Putamen (tissue), 1 donor: ENCODE data around the gene DNAJC6.

Experiments used
- DNase-seq: peaks from one replicate; pipeline ENCODE4 v3.0.0-alpha.2; 2016; ENCODE audit warnings: low spot score

DNAJC6 gene

DNA sequence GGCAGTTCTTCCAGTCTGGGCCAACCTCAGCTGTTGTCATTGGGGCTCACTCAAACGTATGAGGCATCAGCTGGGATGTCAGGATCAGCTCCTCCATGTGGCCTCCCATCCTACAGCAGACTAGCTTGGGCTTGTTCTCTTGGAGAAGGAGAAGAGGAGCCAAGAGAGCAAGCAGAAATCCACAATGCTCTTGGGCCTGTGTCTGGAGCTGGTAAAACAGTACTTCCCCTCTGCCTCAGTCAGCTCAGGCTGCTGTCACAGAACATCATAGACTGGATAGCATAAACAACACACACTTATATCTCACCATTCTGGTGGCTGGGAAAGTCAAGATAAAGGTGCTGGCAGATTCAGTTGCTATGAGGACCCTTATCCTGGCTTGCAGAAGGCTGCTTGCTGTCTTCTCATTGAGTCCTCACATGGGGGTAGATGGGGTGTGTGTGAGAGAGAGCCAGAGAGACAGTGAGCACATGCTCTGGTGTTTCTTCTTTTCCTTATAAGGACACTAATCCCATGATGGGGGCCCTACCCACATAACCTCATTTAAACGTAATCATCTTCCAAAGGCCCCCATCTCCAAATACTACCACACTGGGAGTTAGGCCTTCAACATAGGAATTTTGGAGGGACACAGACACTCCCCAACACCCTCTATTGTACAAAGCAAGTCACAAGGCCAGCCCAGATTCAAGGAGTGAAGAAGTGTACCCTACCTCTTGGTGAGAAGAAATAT is 16.3 kb upstream of the DNAJC6 start:
- no peak for DNase-seq

DNA sequence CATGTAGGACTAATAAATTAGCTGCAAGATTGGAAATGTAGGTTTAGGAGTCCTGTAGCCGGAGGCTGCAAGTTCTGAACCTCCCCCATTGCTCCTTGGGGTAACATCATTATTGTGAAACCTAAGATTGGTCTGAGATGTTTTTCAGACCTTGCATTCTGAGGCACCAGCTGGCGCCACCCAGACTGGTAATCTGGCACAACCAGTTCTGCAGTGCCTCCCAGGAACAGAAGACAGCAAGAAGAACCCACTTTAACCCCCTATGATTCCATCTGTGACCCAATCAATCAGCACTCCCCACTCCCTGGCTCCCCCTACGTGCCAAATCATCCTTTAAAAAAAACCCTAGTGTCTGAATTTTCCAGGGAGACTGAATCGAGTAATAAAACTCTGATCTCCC is 11.6 kb upstream of the DNAJC6 start:
- DNase-seq: no peak

DNA sequence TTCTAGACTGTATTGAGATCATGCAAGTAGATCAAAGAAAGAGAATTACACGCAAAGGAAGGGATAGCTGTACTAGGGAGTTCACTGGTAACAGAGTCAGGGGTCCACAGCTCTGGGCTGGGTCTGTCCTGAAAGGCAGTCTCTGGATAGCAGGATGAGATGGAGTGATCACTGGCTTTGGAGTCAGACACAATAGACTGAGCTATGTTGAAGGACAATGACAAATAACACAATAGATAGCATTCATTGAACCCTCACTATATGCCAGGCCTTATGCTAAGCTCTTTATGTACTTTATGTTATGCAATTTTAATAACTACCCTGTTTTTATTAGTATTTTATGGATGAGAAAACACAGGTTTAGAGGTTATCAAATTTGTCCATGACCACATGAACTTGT is 10.0 kb upstream of the DNAJC6 start:
- no peak for DNase-seq

DNA sequence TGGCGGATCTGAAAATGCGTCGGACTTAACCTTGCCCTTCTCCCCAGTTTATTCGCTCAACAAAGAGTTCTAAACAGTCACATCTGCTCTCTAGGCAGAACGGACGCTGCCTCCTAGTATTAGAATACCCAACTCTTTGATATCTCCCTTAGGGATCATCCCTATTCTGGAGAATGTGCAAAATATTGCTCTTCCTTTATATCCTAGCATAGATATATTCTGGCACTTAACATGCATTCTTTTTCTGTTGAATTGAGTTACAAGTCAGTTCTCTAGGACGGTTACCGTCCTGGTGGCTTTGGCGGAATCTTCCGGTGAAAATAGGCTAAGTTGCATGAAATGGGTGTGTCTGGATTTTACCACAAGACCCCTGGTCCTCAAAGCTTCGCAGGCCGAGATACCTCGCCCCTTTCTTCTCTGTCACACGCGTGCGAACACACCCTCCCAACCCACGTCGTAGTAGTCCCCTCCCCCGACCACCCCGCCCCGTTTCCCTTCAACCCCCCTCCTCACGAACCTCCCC is 501 bp upstream of the DNAJC6 start:
- no peak for DNase-seq

DNA sequence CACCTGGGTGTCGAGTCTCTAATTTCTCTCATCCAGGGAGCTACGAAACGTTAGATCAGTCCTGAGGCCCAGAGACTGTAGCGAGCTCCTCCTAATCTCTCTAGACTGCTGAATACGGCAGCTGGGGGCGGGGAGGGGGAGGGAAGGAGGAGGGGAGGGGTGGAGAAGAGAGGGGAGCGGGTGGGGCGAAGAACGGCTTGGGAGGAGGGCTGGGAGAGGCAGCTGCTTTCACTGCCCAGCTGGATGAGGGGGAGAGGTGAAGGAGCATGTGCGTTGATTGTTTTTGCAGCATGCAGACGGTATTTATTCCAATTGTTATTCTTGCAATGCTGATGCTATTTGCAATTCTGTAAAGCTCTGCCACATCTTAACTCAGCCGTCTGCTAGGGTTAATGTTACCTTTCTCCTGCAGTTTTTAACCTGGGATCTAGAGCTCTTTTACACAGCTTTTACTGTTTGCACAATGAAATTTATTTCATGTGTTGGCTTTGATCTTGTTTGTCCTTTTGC is 790 bp downstream of the DNAJC6 start:
- DNase-seq: peak; percentile 84

DNA sequence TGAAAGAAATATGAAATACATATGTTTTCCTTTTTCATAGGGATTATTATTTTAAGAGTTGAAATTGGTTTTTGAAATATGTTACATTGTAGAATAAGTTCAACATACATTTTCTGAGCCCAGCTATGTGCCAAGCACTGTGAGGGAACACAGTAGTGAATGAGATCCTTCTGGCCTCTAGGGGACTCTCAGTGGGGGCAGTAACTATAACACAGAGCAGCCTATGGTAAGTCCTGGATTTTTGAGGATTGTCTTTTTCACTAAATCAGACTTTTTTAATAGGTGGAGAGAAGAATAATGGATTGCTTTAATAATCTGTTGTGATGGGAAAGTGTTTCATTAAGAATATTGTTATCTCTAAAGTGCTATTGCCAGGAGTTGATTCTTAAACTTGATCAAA is 2.4 kb downstream of the DNAJC6 start:
- DNase-seq: no peak

DNA sequence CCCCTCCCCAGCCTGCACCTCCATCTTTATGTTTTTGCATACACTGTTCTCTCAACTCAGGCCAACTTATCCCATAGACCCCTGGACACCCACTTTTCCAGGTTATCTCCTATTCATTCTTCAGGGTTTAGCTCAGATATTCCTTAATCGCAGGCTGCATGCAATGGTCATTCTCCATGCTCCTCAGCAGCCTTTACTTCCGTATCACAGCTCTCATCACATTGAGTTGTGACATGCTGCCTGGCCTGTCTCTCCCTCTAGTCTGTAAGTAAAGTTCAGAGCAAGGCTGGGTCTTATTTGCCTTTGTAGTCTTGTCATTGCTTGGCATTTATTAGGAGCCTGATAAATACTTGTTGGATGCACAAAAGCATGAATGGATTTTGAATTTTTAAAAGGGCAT is 6.9 kb downstream of the DNAJC6 start:
- no peak for DNase-seq

DNA sequence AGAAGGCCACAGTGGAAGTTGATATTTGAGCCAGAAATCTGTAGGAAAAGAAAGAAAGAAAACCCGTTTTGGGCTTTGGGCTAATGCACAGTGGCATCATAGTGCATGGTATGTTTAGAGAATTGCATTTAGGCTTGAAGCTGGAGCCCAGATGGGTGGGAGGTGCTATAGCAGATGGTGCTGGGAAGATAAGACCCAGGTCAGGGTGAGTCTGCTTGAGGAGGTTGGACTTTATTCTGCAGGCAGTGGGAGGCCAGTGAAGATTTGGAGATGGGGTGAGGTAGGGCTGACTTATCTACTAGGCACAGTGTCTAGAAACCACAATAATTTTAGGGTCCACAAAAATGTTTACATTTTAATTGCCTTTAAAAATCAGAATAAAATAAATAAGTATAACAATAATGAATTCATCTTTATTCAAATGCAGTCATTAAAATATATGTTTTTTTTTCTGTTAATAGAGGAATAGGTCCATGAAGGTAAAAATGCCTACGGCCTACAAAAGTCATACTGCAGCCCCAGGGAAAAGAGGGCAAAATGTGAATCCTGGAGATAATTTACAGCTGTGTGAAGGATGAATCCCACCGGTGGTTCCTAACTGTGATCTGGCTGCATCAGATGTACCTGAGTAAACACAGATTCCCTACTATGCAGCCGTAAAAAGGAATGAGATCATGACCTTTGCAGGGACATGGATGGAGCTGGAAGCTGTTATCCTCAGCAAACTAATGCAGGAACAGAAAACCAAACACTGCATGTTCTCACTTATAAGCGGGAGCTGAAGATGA is 8.7 kb downstream of the DNAJC6 start:
- DNase-seq: no peak

DNA sequence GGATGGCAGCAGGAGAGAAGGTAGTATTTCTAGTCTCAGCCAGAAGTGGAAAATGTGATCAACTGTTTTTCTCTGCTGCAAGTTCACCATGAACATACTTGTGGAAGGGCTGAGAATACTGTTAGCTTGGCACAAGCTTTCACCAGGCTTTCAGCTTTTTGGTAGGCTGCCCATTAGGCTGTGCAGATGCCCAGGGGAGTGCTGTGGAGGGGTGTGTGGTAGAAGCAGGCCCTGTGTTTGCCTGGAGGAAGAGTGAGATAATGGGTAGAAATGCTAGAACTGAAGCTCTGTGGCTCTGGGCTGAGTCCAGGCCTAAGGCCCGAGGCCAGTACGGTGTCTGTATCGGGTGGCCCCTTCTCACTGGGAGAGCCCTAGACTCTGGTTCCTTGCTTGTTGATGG is 9.8 kb downstream of the DNAJC6 start:
- DNase-seq: peak; percentile 74

DNA sequence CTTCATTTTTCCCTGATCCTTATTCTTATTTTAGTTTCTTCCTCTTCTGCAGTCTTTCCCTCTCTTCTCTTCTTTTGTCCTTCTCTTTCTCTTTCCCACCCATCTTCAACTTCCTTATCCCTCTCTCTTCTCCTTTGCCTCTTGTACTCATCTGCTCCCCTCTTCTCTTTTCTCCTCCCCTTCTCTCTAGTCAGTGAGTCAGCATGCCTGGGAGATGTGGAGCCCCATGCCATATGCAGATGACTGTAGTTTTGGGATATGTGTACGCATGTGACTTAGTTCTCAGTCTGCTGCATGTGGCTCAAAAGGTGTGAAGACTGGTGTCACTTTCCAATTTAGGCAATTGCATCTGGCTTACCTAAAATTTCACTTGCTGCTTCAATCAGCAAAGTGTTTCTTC is 10.4 kb downstream of the DNAJC6 start:
- no peak for DNase-seq

DNA sequence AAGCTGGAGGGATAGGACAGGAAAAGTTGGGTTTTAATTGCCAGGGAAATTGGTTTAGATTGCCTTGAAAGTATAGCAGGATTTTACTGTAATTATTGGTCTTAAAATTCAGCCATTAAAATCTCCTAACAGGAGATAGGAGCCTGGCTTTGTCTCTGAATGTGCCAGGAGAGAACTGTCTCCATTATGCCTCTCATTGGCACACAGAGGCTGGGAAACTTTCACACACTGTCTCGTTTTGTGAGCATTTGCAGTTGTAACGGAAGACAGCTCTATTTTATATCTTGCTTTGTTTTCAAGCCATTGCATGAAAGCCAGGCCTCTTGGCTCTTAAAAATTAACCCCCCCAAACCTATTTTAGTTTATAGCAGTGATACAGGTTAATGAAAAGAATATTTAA is 12.5 kb downstream of the DNAJC6 start:
- peak; percentile 79 for DNase-seq

DNA sequence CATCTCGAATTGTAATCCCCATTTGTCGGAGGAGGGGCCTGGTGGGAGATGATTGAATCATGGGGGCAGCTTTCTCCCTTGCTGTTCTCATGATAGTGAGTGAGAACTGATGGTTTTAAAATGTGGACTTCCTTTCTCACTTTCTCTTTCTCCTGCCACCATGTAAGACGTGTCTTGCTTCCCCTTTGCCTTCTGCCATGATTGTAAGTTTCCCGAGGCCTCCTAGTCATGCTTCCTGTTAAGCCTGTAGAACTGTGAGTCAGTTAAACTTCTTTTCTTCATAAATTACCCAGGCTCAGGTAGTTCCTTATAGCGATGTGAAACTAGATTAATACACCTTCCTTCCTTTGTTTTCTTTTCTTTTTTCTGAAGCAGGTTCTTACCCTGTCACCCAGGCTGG is 13.9 kb downstream of the DNAJC6 start:
- no peak for DNase-seq

DNA sequence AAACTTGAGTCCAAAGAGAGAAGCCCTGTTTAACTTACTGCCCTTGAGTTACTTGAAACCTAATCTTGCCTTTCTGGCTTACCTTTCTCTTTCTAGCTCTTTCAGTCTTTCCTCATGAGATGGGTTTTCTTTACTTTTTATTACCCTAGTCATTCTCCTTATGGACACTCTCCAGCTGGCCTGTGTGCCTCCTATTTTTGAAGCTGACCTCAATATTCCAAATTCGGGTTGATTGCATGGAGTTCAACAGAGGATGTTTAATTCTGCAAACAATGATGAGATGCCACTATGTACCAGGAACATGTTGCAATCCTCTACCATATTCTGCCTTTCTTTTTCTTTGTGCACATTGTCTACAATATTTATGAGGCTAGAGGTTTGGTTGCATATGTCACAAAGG is 20.7 kb downstream of the DNAJC6 start:
- no peak for DNase-seq

DNA sequence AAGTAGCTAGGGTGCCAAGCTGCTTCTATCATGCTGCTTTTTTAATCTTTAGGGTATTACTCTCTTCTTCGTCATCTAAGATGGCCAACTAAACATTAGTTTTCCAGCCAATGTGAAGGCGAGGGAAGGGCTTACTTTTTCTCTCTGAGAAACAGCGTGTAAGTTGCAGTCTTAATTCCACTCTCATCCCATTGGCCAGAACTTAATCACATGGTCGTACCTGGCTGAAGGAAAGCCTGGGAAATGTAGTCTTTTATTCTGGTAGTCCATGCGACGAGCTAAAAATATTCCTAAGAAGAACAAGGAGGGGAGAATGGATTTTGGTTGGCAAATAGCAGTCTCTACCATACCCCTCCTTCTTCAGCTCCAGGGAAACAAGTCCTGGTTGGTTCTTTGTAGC is 21.5 kb downstream of the DNAJC6 start:
- DNase-seq: no peak

DNA sequence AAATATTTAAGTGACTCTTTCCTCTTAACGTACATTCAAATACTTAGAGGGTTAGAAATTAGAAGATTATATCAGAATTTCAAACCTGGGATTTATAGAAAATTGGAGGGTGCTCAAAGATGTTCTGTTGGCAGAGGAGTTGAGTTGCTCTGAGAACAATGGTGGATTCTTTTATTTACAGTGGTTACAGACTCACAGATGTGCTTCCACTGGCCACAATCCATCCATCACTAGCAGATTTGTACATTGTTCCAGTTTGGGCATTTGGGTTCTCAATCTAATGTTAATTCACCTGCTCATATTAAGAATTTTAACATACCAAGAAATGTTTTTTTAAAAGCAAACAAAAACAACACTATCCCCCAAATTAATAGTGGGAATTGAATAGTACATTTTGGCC is 23.5 kb downstream of the DNAJC6 start:
- DNase-seq: peak; percentile 83

DNA sequence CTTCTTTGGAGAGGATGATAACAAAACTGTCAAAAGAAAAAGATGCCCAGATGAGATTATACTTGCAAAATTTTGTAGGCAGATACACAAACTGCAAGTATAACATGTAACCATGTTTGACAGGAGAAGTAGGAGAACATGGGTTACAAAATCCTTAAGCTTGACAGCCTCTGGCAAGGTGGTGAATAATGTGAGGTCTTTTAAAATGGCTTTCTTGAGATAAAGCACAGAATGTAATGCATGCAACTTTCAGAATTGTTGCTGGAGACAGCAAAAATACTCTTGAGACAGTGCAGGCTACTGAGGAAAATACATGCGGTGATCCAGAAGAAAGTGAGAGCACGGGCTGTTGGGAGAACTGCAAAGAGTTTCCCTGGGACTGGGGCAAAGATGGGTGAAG is 24.7 kb downstream of the DNAJC6 start:
- DNase-seq: no peak

DNA sequence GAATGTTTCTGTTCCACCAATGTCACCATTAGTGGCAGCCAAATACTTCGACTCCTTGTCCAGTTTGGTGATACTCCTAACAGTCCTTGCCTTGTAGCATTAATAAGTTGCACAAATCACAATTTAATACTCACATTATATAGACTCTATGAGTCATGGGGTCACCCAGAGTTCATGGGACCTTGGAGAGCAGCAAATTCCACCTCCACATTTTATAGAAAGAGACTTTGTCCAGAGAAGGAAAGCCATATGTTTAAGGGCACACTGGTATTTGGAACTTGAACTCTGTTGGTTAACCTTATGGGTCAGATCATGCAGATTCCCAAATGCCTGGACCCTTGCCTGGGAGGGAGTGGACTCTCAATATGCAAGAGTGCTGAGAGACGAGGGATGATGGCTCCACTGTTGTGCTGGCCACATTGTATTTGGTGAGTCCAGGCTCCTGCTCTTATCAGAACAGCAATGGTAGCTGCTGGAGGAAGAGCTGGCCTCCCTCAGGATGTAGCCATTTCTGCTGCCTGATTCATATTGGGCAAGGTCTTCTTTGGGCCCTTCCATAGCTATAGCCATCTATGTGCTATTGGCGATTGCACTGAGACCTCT is 30.6 kb downstream of the DNAJC6 start:
- no peak for DNase-seq

DNA sequence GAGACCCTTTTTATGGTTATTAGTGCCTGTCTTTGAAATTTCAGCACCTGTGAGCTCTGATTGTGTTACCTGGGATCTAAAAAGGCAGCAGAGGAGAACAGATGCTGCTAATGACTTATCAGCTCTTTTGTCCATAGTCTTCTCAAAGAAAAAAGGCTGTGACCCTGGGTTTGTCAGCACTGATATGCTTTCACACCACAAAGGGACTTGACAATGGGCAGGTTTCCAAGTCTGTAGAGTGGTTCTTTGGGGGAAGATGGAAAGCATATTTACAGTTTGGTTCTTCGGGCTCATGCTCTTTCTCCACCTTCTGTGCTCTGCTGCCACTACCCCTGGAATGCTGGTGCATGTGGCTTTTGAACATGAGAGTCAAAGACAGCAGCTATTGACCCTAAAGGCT is 32.0 kb downstream of the DNAJC6 start:
- DNase-seq: no peak

DNA sequence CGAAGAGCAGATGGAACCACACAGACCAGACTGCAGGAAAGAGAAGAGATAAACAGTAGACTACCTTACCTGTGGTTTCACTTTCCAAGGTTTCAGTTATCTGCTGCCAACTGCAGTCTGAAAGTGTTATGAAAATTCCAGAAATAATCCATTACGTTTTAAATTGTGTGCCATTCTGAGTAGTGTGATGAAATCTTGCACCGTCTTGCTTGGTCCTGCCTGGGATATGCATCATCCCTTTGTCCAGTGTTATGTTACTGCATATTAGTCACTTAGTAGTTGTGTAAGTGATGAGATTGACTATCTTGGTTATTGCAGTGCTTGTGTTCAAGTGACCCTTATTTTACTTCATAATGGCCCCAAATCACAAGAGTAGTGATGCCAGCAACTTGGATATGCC is 33.9 kb downstream of the DNAJC6 start:
- DNase-seq: no peak

DNA sequence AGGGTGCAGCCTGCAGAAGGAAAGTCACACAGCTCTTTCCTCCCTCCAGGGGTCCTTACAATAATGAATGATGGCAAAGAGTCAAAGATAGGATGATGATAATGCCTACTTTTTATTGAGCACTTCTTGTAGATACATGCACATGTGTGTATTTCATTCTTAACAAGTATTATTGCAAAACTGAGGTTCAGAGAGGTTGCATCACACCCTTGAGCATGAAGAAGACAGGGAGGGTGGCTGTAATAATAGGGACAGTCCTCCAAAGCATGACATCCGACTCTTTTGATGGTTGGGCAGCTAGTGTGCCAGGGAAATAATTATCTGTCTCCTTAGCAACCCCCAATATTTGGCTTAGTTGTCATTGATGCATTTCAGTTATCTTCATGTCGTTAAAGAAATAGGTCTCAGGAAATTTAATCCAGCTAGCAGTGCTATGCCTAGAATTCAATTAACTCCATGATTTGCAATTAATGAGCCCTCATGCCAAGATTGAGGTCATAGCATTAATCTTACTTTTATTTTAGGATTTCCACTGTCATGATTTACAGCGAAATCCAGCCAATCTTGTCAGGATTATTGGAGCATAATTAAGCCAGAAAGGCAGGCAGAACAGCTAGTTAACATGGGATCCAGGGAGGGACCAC is 35.0 kb downstream of the DNAJC6 start:
- no peak for DNase-seq

DNA sequence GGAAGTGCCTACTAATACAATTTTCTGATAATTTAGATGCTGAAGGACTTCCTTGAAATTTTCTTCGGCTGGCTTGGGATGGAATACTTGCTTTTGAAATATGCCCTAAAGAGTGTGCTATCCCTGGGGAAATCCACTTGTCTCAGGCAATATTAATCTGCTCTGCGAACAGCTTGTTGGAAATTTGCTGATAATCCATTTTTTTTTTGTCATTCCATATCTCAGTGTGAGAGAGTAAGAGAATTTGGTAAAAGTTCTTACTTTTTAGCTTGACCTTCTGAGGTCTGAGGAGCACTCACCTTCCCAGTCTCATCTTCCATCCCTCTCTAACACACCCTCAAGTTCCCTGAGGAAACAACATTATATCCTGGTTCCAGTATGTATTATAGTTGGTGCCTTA is 36.8 kb downstream of the DNAJC6 start:
- DNase-seq: no peak

DNA sequence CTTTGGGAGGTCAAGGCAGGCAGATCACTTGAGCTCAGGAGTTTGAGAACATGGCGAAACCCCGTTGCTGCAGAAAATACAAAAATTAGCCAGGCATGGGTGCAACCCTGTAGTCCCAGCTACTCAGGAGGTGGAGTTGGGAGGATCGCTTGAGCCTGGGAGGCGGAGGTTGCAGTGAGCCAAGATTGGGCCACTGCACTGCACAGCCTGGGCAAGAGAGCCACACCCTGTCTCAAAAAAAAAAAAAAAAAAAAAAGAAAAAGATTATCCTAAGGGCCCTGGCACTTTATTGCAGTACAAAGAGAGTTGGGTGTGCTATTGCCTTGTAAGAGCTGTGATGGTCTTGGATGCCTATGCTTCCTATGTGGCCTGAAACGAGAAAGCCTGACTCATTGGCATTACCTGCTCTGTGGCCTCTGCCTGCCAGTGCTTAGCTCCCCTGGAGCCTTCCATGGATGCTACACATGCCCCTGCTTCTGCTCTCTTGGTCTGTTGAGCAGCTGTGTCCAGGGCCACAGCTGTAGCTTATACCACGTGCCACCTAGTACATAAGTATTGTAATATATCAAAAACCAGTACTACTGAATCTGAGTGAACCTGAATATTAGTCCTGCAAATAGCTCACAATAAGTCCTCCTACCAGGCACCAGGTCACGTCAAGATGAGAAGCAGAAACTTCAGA is 45.8 kb downstream of the DNAJC6 start:
- no peak for DNase-seq
